Ectodermal cell (in vitro differentiated cells): Measurements from ENCODE around the gene LRRTM2.
"Not testable (repeated sequence)": the region's sequence is repeated elsewhere in the genome, so short reads cannot be mapped to it uniquely, and the experiment has no call there.

Experiments used
- H3K27ac ChIP-seq: 2 replicates; pipeline ENCODE4 v1.7.0; 2013; ENCODE audit warnings: mild to moderate bottlenecking, low read depth, low read length; ENCODE audit not compliant: insufficient read depth, poor library complexity, severe bottlenecking
- H3K27me3 ChIP-seq: 2 replicates; pipeline ENCODE4 v1.7.0; 2013; ENCODE audit warnings: mild to moderate bottlenecking, low read length; ENCODE audit not compliant: insufficient read depth, control insufficient read depth, poor library complexity, severe bottlenecking
- H3K36me3 ChIP-seq: one replicate; pipeline ENCODE4 v1.7.0; 2013; ENCODE audit warnings: low read length; ENCODE audit not compliant: control insufficient read depth, insufficient read depth
- H3K4me1 ChIP-seq: one replicate; pipeline ENCODE4 v1.7.0; 2013; ENCODE audit warnings: low read length; ENCODE audit not compliant: control insufficient read depth, insufficient read depth
- H3K4me3 ChIP-seq: 2 replicates; pipeline ENCODE4 v1.7.0; 2013; ENCODE audit warnings: low read depth, low read length, control low read depth; ENCODE audit not compliant: insufficient read depth
- H3K9me3 ChIP-seq: 2 replicates; pipeline ENCODE4 v1.7.0; 2013; ENCODE audit warnings: mild to moderate bottlenecking, low read length, moderate library complexity; ENCODE audit not compliant: control insufficient read depth
- WGBS, 2 experiments: methylation state at CpG; one replicate each; pipeline ENCODE4 v1.1.7; 2013; ENCODE audit warnings: missing lambda C conversion rate in 2 of 2; 5-methylcytosine and 5-hydroxymethylcytosine counted together

Gene LRRTM2

GRCh38 chr5:138843316-138844124, 31.6 kb downstream of the LRRTM2 start:
- Histone ChIP-seq H3K4me1 (no peaks in the 10 kb centered on the region), H3K9me3 (no peaks in the 10 kb centered on the region), H3K27ac (no peak overlapping the region), H3K27me3 (no peaks in the 10 kb centered on the region), H3K36me3 (no peaks in the 10 kb centered on the region), H3K4me3 (no peak overlapping the region)
- 92 to 100% methylated on average over 2 of the region's 2 CpGs for WGBS, 2 experiments

- Histone ChIP-seq H3K9me3 (no peaks in the 10 kb centered on the region), H3K4me3 (no peak overlapping the region), H3K36me3 (no peaks in the 10 kb centered on the region), H3K4me1 (no peaks in the 10 kb centered on the region), H3K27ac (no peak overlapping the region), H3K27me3 (no peaks in the 10 kb centered on the region)
- 92 to 100% methylated on average over 2 of the region's 2 CpGs for WGBS, 2 experiments
Measured at GRCh38 chr5:138841531-138841930, 33.6 kb downstream of the LRRTM2 start.

GRCh38 chr5:138840103-138840502, 35.0 kb downstream of the LRRTM2 start:
- H3K9me3 ChIP-seq, result no peaks in the 10 kb centered on the region
- no peaks in the 10 kb centered on the region for H3K4me1 ChIP-seq
- H3K36me3 ChIP-seq, result no peaks in the 10 kb centered on the region
- no peak overlapping the region for H3K27ac ChIP-seq
- WGBS, 2 experiments, result 91 to 92% methylated on average over 3 of the region's 3 CpGs
- no peak overlapping the region for H3K4me3 ChIP-seq
- H3K27me3 ChIP-seq, result no peaks in the 10 kb centered on the region

- Histone ChIP-seq H3K9me3 (no peaks in the 10 kb centered on the region), H3K4me1 (no peaks in the 10 kb centered on the region), H3K36me3 (no peaks in the 10 kb centered on the region), H3K27me3 (no peaks in the 10 kb centered on the region), H3K27ac (no peak overlapping the region), H3K4me3 (no peak overlapping the region)
- 83 to 94% methylated on average over 3 of the region's 4 CpGs for WGBS, 2 experiments
Measured at GRCh38 chr5:138837160-138837559, 38.0 kb downstream of the LRRTM2 start.

GRCh38 chr5:138834853-138835252, 40.3 kb downstream of the LRRTM2 start:
- 93 to 94% methylated on average over 6 of the region's 6 CpGs for WGBS, 2 experiments
- not testable (repeated sequence) for H3K4me1 ChIP-seq, H3K36me3 ChIP-seq, H3K27ac ChIP-seq, H3K9me3 ChIP-seq, H3K4me3 ChIP-seq, H3K27me3 ChIP-seq

- WGBS, 2 experiments, result 8 to 23% methylated on average over 2 of the region's 3 CpGs
- no peak overlapping the region for H3K27ac ChIP-seq
- no peaks in the 10 kb centered on the region for H3K27me3 ChIP-seq
- no peak overlapping the region for H3K4me3 ChIP-seq
- no peaks in the 10 kb centered on the region for H3K4me1 ChIP-seq
- H3K36me3 ChIP-seq, result peaks cover 4% of the 10 kb centered on the region
- no peaks in the 10 kb centered on the region for H3K9me3 ChIP-seq
Measured at GRCh38 chr5:138833726-138834480, 41.2 kb downstream of the LRRTM2 start.

GRCh38 chr5:138833080-138833479, 42.1 kb downstream of the LRRTM2 start:
- Histone ChIP-seq H3K9me3 (no peaks in the 10 kb centered on the region), H3K4me1 (no peaks in the 10 kb centered on the region), H3K36me3 (peaks cover 7% of the 10 kb centered on the region), H3K27me3 (no peaks in the 10 kb centered on the region), H3K27ac (no peak overlapping the region), H3K4me3 (no peak overlapping the region)
- WGBS, 2 experiments, result 27 to 29% methylated on average over 2 of the region's 2 CpGs

- peaks cover 15% of the 10 kb centered on the region for H3K36me3 ChIP-seq
- H3K9me3 ChIP-seq, result no peaks in the 10 kb centered on the region
- no peaks in the 10 kb centered on the region for H3K4me1 ChIP-seq
- WGBS, 2 experiments, result 86 to 90% methylated on average over 1 to 2 of the region's 2 CpGs
- H3K4me3 ChIP-seq, result no peak overlapping the region
- no peaks in the 10 kb centered on the region for H3K27me3 ChIP-seq
- H3K27ac ChIP-seq, result no peak overlapping the region
Measured at GRCh38 chr5:138832218-138832617, 42.9 kb downstream of the LRRTM2 start.

GRCh38 chr5:138831703-138832102, 43.4 kb downstream of the LRRTM2 start:
- no peaks in the 10 kb centered on the region for H3K27me3 ChIP-seq

GRCh38 chr5:138829341-138829740, 45.8 kb downstream of the LRRTM2 start:
- no peak overlapping the region for H3K4me3 ChIP-seq
- no peaks in the 10 kb centered on the region for H3K27me3 ChIP-seq
- peaks cover 20% of the 10 kb centered on the region for H3K36me3 ChIP-seq
- no peaks in the 10 kb centered on the region for H3K9me3 ChIP-seq
- WGBS, 2 experiments, result 97 to 100% methylated on average over 3 of the region's 3 CpGs
- H3K4me1 ChIP-seq, result no peaks in the 10 kb centered on the region
- no peak overlapping the region for H3K27ac ChIP-seq

More at GRCh38 chr5:138831703-138832102, 43.4 kb downstream of the LRRTM2 start:
- H3K9me3 ChIP-seq, result no peaks in the 10 kb centered on the region
- peaks cover 16% of the 10 kb centered on the region for H3K36me3 ChIP-seq
- no peak overlapping the region for H3K4me3 ChIP-seq
- no peak overlapping the region for H3K27ac ChIP-seq
- H3K4me1 ChIP-seq, result no peaks in the 10 kb centered on the region
